Transverse colon (tissue), 4 donors: ENCODE measurements around the gene MAGI1. TPM values are rescaled to one million over a fixed set of nuclear protein-coding genes. Genes with fewer than 3 reads are reported as not detected.

Experiments used
- DNase-seq: peaks from one replicate; pipeline ENCODE4 v3.0.0-alpha.2; 2019
- H3K27ac ChIP-seq, 4 donors: fragments of 200-600 bp; sonication (generic); 2 replicates each; pipeline ENCODE4 v1.5.1; 2016 to 2018; ENCODE audit warnings: inconsistent platforms in 4 of 4
- H3K27me3 ChIP-seq: fragments of 200-600 bp; sonication (generic); 2 replicates; pipeline ENCODE4 v1.5.1; 2017; ENCODE audit warnings: inconsistent platforms
- H3K36me3 ChIP-seq, 4 donors: fragments of 200-600 bp; sonication (generic); 2 replicates each; pipeline ENCODE4 v1.5.1; 2017 to 2019; ENCODE audit warnings: inconsistent platforms in 4 of 4
- H3K4me1 ChIP-seq, 4 donors: fragments of 200-600 bp; sonication (generic); 2 replicates each; pipeline ENCODE4 v1.5.1; 2017 to 2020; ENCODE audit warnings: inconsistent platforms in 4 of 4
- H3K4me3 ChIP-seq, 4 donors: fragments of 200-600 bp; sonication (generic); 1 replicate in 1 of 4; 2 replicates in 3 of 4; pipeline versions ENCODE4 v1.5.1 to v1.6.1; 2017 to 2019; ENCODE audit warnings: inconsistent platforms in 4 of 4
- H3K9me3 ChIP-seq, 2 donors: fragments of 200-600 bp; sonication (generic); 2 replicates each; pipeline ENCODE4 v1.5.1; 2017 to 2019; ENCODE audit warnings: inconsistent platforms in 2 of 2
- EP300 ChIP-seq: sonication (generic); formaldehyde crosslinking; IDR thresholded peaks from one replicate; pipeline ENCODE4 v1.6.1; 2017; ENCODE audit warnings: antibody characterized with exemption, low read depth
- POLR2A ChIP-seq: fragments of 450-650 bp; IDR thresholded peaks from one replicate; pipeline ENCODE4 v1.6.1; 2016; ENCODE audit warnings: antibody characterized with exemption, mild to moderate bottlenecking, moderate library complexity
- POLR2AphosphoS5 ChIP-seq, 3 donors: sonication (generic); formaldehyde crosslinking; IDR thresholded peaks; one replicate each; pipeline ENCODE4 v1.6.1; 2016; ENCODE audit warnings: antibody characterized with exemption in 3 of 3
- WGBS, 2 donors: methylation state at CpG; one replicate each; pipeline ENCODE4 v1.1.5; 2018; ENCODE audit warnings: low coverage in 1 of 2; 5-methylcytosine and 5-hydroxymethylcytosine counted together
- in situ Hi-C, 4 donors: fragments of 200-750 bp; cut with MboI; loops; one replicate each; pipeline versions ENCODE4 v1.15.0 to v1.15.1; 2017; ENCODE audit warnings: low sequenced_read_pairs in 3 of 4, low pct_ligation_motif_present in 1 of 4, low pct_unique_long_range_greater_than_20kb in 1 of 4
- intact Hi-C: fragments of 100-400 bp; cut with DNase I; formaldehyde crosslinking; loops from one replicate; pipeline ENCODE4 v1.15.1; 2023; ENCODE audit warnings: low total_unique reads
- total RNA-seq, 4 donors: library from RNA; depleted of rRNA; stranded (reverse); fragments of >200 nt; gene quantifications; one replicate each; pipeline ENCODE4 v1.1.0, GENCODE V29; 2016
- TF ChIP-seq, protein P1 (sequence below), 5 experiments: fragments of 200-600 bp in 3 of 5; fragments of 450-650 bp in 2 of 5; sonication (generic) in 3 of 5; IDR thresholded peaks; 1 replicate in 2 of 5; 2 replicates in 3 of 5; pipeline ENCODE4 v1.5.1; 2016 to 2017; ENCODE audit warnings: antibody characterized with exemption in 5 of 5, inconsistent platforms in 3 of 5, mild to moderate bottlenecking in 2 of 5, moderate library complexity in 1 of 5

Gene MAGI1
- total RNA-seq, 4 donors from 2014 or later: 50.8 to 190 (median 67.4) TPM

DNA sequence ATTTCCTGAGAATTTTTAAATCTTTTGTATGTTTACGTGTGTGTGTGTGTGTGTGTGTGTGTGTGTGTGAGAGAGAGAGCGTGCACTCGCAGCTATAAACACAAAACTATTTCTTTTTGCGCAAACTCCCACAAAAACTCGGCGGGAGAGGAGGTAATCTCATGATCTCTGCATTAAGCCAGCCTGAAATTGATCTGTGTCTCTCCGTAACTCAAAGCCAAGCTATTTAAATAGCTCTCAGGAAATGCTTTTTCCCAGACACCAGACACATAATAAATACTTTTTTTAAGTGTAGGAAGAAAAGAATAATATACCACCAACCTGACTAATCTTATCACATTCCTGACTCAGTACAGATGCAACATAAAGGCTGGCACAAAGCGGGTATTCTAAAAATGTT lies 226.8 kb downstream of the MAGI1 start:
- intact Hi-C loops (no loop called here), in situ Hi-C loops (no loop called here)
- Histone ChIP-seq H3K9me3 (no peaks in the 10 kb centered on the region), H3K4me1 (no peaks in the 10 kb centered on the region), H3K4me3 (no peak overlapping the region), H3K36me3 (no peaks in the 10 kb centered on the region), H3K27me3 (no peaks in the 10 kb centered on the region), H3K27ac (no peak overlapping the region)
- 87 to 89% methylated on average over 8 of the region's 8 CpGs for WGBS, 2 donors
- DNase-seq: no peak
- TF ChIP-seq, protein P1, sequence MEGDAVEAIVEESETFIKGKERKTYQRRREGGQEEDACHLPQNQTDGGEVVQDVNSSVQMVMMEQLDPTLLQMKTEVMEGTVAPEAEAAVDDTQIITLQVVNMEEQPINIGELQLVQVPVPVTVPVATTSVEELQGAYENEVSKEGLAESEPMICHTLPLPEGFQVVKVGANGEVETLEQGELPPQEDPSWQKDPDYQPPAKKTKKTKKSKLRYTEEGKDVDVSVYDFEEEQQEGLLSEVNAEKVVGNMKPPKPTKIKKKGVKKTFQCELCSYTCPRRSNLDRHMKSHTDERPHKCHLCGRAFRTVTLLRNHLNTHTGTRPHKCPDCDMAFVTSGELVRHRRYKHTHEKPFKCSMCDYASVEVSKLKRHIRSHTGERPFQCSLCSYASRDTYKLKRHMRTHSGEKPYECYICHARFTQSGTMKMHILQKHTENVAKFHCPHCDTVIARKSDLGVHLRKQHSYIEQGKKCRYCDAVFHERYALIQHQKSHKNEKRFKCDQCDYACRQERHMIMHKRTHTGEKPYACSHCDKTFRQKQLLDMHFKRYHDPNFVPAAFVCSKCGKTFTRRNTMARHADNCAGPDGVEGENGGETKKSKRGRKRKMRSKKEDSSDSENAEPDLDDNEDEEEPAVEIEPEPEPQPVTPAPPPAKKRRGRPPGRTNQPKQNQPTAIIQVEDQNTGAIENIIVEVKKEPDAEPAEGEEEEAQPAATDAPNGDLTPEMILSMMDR (IDR thresholded peaks at IDR 0.05): no peak
- no peak for TF ChIP-seq POLR2AphosphoS5 (IDR thresholded peaks at IDR 0.05)
- TF ChIP-seq EP300: no peak
- no peak for TF ChIP-seq POLR2A

DNA sequence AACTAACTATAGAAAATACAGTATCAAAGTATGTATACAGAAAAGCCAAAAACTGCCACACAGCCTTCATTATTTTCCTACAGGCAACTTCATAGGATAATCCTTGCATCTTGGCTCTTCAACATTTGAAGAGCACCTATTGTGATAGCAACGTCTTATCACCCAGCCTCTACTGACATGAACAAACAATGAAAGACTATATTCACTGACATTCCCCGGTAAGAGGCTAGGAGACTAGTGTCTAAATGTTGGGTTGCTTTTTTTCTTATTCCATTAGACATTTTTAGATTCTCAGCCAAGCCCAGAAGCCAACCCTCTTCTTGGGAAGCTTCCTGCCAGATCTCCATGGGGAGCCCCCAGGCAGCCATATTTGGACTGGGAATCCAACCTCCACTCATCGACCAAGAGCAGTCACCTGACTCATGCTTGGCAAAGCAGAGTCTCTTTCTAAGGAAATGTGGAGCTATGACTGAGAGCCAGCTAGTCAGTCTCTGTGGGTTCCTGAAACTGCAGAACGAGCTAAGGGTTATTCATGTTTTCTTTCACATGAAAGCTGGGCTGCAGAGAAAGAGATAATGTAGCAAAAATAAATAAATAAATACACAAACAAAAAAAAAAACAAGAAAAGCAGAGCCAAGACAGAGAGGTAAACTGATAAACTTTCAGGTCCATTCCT lies 227.5 kb downstream of the MAGI1 start:
- in situ Hi-C loops: no loop called here
- H3K36me3 ChIP-seq: no peaks in the 10 kb centered on the region
- H3K27ac ChIP-seq: no peak overlapping the region
- H3K27me3 ChIP-seq: no peaks in the 10 kb centered on the region
- H3K4me1 ChIP-seq: no peaks in the 10 kb centered on the region
- no peaks in the 10 kb centered on the region for H3K9me3 ChIP-seq
- no peak for DNase-seq
- intact Hi-C loops: no loop called here
- no peak overlapping the region for H3K4me3 ChIP-seq
- 67 to 75% methylated on average over 3 to 4 of the region's 4 CpGs for WGBS, 2 donors
- TF ChIP-seq POLR2AphosphoS5 (IDR thresholded peaks at IDR 0.05): no peak
- no peak for TF ChIP-seq POLR2A
- TF ChIP-seq, protein P1 (IDR thresholded peaks at IDR 0.05): no peak
- no peak for TF ChIP-seq EP300

DNA sequence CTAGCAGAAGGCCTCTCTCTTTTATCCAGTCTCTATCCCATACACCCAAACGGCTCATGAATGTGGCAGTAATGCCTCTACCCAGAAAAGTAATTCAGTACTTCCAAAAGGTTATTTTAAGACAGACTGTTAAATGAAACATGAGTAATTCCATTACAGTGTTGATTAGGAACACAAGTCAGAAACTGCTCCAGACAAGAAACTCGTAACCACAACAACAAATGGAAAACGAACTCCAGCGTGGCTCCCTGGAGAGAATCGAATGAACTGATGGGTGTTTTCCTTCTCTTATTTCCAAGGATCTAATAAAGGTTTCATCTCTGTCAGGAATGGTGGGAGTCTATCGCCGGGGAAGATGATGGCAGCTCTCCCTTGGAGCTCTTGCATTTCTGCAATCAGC lies 228.4 kb downstream of the MAGI1 start:
- no peak for DNase-seq
- Histone ChIP-seq H3K36me3 (no peaks in the 10 kb centered on the region), H3K27me3 (no peaks in the 10 kb centered on the region), H3K4me1 (no peaks in the 10 kb centered on the region), H3K27ac (no peak overlapping the region), H3K9me3 (no peaks in the 10 kb centered on the region), H3K4me3 (no peak overlapping the region)
- in situ Hi-C loops: no loop called here
- intact Hi-C loops: no loop called here
- WGBS, 2 donors: 93 to 95% methylated on average over 7 of the region's 7 CpGs
- no peak for TF ChIP-seq EP300
- TF ChIP-seq POLR2A: no peak

GRCh38 chr3:65809641-65810150 lies 229.0 kb downstream of the MAGI1 start:
- intact Hi-C loops (no loop called here), in situ Hi-C loops (no loop called here)
- H3K9me3 ChIP-seq: no peaks in the 10 kb centered on the region
- no peaks in the 10 kb centered on the region for H3K36me3 ChIP-seq
- H3K27me3 ChIP-seq: no peaks in the 10 kb centered on the region
- H3K4me1 ChIP-seq: no peaks in the 10 kb centered on the region
- WGBS, 2 donors: 62 to 75% methylated on average over 2 of the region's 2 CpGs
- no peak overlapping the region for H3K27ac ChIP-seq
- no peak for TF ChIP-seq EP300
- TF ChIP-seq POLR2AphosphoS5 (IDR thresholded peaks at IDR 0.05): no peak
- TF ChIP-seq, protein P1 (IDR thresholded peaks at IDR 0.05): no peak
- no peak overlapping the region for H3K4me3 ChIP-seq
- DNase-seq: no peak

DNA sequence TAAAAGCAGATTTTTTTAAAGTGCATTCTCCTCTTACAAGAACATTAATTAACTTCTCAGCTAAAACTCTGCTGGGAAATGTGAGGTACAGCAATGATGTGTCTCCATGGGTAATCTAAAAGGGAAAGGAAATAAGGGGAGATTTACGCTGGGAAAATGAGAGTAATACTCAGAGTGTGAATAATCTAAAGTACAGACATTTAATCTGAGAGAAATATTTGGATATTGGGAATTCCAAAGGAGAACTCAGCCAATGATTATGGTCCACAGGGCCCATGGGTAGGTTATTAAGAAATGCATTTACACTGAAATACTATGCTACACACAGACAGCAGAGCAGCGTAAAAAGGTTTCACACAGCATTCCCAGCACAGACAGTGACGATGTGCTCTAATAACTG lies 229.9 kb downstream of the MAGI1 start:
- TF ChIP-seq POLR2A: no peak
- 76 to 84% methylated on average over 3 of the region's 3 CpGs for WGBS, 2 donors
- no peaks in the 10 kb centered on the region for H3K36me3 ChIP-seq
- no peaks in the 10 kb centered on the region for H3K4me1 ChIP-seq
- H3K27me3 ChIP-seq: no peaks in the 10 kb centered on the region
- intact Hi-C loops (no loop called here), in situ Hi-C loops (no loop called here)
- H3K4me3 ChIP-seq: no peak overlapping the region
- H3K9me3 ChIP-seq: no peaks in the 10 kb centered on the region
- H3K27ac ChIP-seq: no peak overlapping the region
- no peak for DNase-seq
